HepG2 (cell line): Measurements from ENCODE around the gene CAPN9. TPM values are rescaled to one million over a fixed set of nuclear protein-coding genes. Genes with fewer than 3 reads are reported as not detected.

Experiments used
- ARHGAP35 ChIP-seq: sonication (generic); formaldehyde crosslinking; IDR thresholded peaks from 2 replicates; pipeline ENCODE4 v1.9.0; 2022; ENCODE audit warnings: mild to moderate bottlenecking, inconsistent platforms, moderate library complexity, missing genetic modification reagents, borderline replicate concordance
- ATF2 ChIP-seq: sonication (generic); formaldehyde crosslinking; IDR thresholded peaks from 2 replicates; pipeline ENCODE4 v1.4.0; 2020; ENCODE audit warnings: missing genetic modification reagents
- ATM ChIP-seq: fragments of 450-650 bp; IDR thresholded peaks from 2 replicates; pipeline ENCODE4 v1.7.1; 2017; ENCODE audit warnings: mild to moderate bottlenecking, borderline replicate concordance
- BATF2 ChIP-seq: sonication (generic); formaldehyde crosslinking; IDR thresholded peaks from 2 replicates; pipeline ENCODE4 v1.8.0; 2022; ENCODE audit warnings: mild to moderate bottlenecking, missing genetic modification reagents, moderate library complexity
- CREB3 ChIP-seq: sonication (generic); formaldehyde crosslinking; IDR thresholded peaks from 2 replicates; pipeline ENCODE4 v1.5.0; 2020; ENCODE audit warnings: missing genetic modification reagents
- HOMEZ ChIP-seq: IDR thresholded peaks from 2 replicates; pipeline ENCODE4 v1.6.1; 2016; ENCODE audit warnings: low read depth
- JUNB ChIP-seq: sonication (generic); formaldehyde crosslinking; IDR thresholded peaks from 2 replicates; pipeline ENCODE4 v1.8.0; 2022; ENCODE audit warnings: missing genetic modification reagents, mild to moderate bottlenecking, borderline replicate concordance
- NCOR1 ChIP-seq: fragments of 200-600 bp; sonication (generic); IDR thresholded peaks from 2 replicates; pipeline ENCODE4 v1.7.0; 2017; ENCODE audit warnings: antibody characterized with exemption, low read length, borderline replicate concordance
- PLSCR1 ChIP-seq: sonication (generic); formaldehyde crosslinking; IDR thresholded peaks from 2 replicates; pipeline ENCODE4 v1.5.0; 2020; ENCODE audit warnings: missing genetic modification reagents, mild to moderate bottlenecking, borderline replicate concordance
- SCMH1 ChIP-seq: sonication (generic); formaldehyde crosslinking; IDR thresholded peaks from 2 replicates; pipeline ENCODE4 v1.9.0; 2021; ENCODE audit warnings: missing genetic modification reagents, mild to moderate bottlenecking, borderline replicate concordance
- SMC3 ChIP-seq: IDR thresholded peaks from 2 replicates; pipeline ENCODE4 v1.6.1; 2011; ENCODE audit warnings: low read length, improper control_type of control experiment
- ZBTB38 ChIP-seq: sonication (generic); formaldehyde crosslinking; IDR thresholded peaks from 2 replicates; pipeline ENCODE4 v1.5.1; 2020; ENCODE audit warnings: mild to moderate bottlenecking, missing genetic modification reagents
- ZKSCAN1 ChIP-seq: fragments of 150-350 bp; IDR thresholded peaks from 2 replicates; pipeline ENCODE4 v1.6.1; 2014; ENCODE audit warnings: low read length
- ZNF225 ChIP-seq: sonication (generic); formaldehyde crosslinking; IDR thresholded peaks from 2 replicates; pipeline ENCODE4 v1.4.0; 2020; ENCODE audit warnings: mild to moderate bottlenecking, missing genetic modification reagents
- ZNF331 ChIP-seq: sonication (generic); formaldehyde crosslinking; IDR thresholded peaks from 2 replicates; pipeline ENCODE4 v1.4.0; 2020; ENCODE audit warnings: missing genetic modification reagents
- ZNF383 ChIP-seq: sonication (generic); formaldehyde crosslinking; IDR thresholded peaks from 2 replicates; pipeline ENCODE4 v1.4.0; 2020; ENCODE audit warnings: missing genetic modification reagents, mild to moderate bottlenecking, borderline replicate concordance
- ZNF501 ChIP-seq: sonication (generic); formaldehyde crosslinking; IDR thresholded peaks from 2 replicates; pipeline ENCODE4 v1.5.1; 2020; ENCODE audit warnings: mild to moderate bottlenecking, moderate library complexity, missing genetic modification reagents
- ZNF557 ChIP-seq: sonication (generic); formaldehyde crosslinking; IDR thresholded peaks from 2 replicates; pipeline ENCODE4 v1.4.0; 2020; ENCODE audit warnings: missing genetic modification reagents
- ZNF580 ChIP-seq: IDR thresholded peaks from 2 replicates; pipeline ENCODE4 v1.6.1; 2016; ENCODE audit warnings: low read depth, borderline replicate concordance
- ZNF629 ChIP-seq: sonication (generic); formaldehyde crosslinking; conservative IDR thresholded peaks from 2 replicates; pipeline ENCODE4 v1.5.0; 2020; ENCODE audit warnings: missing genetic modification reagents
- ZNF703 ChIP-seq: sonication (generic); formaldehyde crosslinking; IDR thresholded peaks from 2 replicates; pipeline ENCODE4 v1.5.1; 2020; ENCODE audit warnings: missing genetic modification reagents, mild to moderate bottlenecking, moderate library complexity, borderline replicate concordance
- ZNF761 ChIP-seq: sonication (generic); formaldehyde crosslinking; conservative IDR thresholded peaks from 2 replicates; pipeline ENCODE4 v1.4.0; 2020; ENCODE audit warnings: mild to moderate bottlenecking, missing genetic modification reagents
- ZNF782 ChIP-seq: sonication (generic); formaldehyde crosslinking; IDR thresholded peaks from 2 replicates; pipeline ENCODE4 v1.4.0; 2020; ENCODE audit warnings: missing genetic modification reagents, mild to moderate bottlenecking, borderline replicate concordance
- ZNF816 ChIP-seq: sonication (generic); formaldehyde crosslinking; IDR thresholded peaks from 2 replicates; pipeline ENCODE4 v1.8.0; 2022; ENCODE audit warnings: missing genetic modification reagents, mild to moderate bottlenecking, borderline replicate concordance
- polyA plus RNA-seq, 8 experiments: library from polyadenylated mRNA; depleted of rRNA in 3 of 8; stranded (reverse) in 7 of 8; unstranded in 1 of 8; fragments of >200 nt; fragmentation: Illumina TruSeq in 4 of 8; extraction: Trizol in 4 of 8; gene quantifications; 2 replicates each; pipeline versions ENCODE4 v1.2.1 to v1.2.3, GENCODE V29; 2011 to 2016; ENCODE audit warnings: low read depth in 4 of 8, missing spikeins in 1 of 8, mixed read lengths in 1 of 8; ENCODE audit not compliant: insufficient read depth in 1 of 8
- total RNA-seq, 5 experiments: library from RNA; depleted of rRNA; stranded (reverse); fragments of >200 nt; fragmentation: Illumina TruSeq; extraction: Trizol; gene quantifications; 2 replicates each; pipeline ENCODE4 v1.2.3, GENCODE V29; 2016; ENCODE audit warnings: low read depth in 1 of 5

The CAPN9 gene
- total and polyA plus RNA-seq, 2 of the 13 experiments (the other 11 are each of a cell fraction or from before 2014, with no cell fraction given), result 0.04 to 0.31 TPM

- TF ChIP-seq ZNF703 (CRISPR knock-in tag), result no peak
- no peak for TF ChIP-seq PLSCR1
- no peak for TF ChIP-seq ZNF816 (CRISPR knock-in tag)
- TF ChIP-seq NCOR1, result no peak
- TF ChIP-seq SMC3, result no peak
- no peak for TF ChIP-seq ARHGAP35 (CRISPR knock-in tag)
- TF ChIP-seq BATF2 (CRISPR knock-in tag), result no peak
- no peak for TF ChIP-seq ZNF557 (CRISPR knock-in tag)
- TF ChIP-seq ZNF331 (CRISPR knock-in tag), result no peak
- TF ChIP-seq SCMH1, result no peak
- no peak for TF ChIP-seq HOMEZ
- TF ChIP-seq ZNF629 (CRISPR knock-in tag), result no peak
- TF ChIP-seq ZKSCAN1, result peak; percentile 95
- TF ChIP-seq CREB3 (CRISPR knock-in tag), result no peak
- no peak for TF ChIP-seq ATF2 (CRISPR knock-in tag)
- TF ChIP-seq ATM, result no peak
- no peak for TF ChIP-seq ZNF782 (CRISPR knock-in tag)
- peak; percentile 72 for TF ChIP-seq ZNF501 (CRISPR knock-in tag)
- no peak for TF ChIP-seq JUNB (CRISPR knock-in tag)
- no peak for TF ChIP-seq ZNF383 (CRISPR knock-in tag)
- TF ChIP-seq ZBTB38 (CRISPR knock-in tag), result peak; percentile 75
- no peak for TF ChIP-seq ZNF225
- TF ChIP-seq ZNF761, result no peak
- TF ChIP-seq ZNF580 (CRISPR knock-in tag), result no peak
Measured at GRCh38 chr1:230709619-230710542, 37.3 kb upstream of the CAPN9 start (continued).
